HG02973 (cell line): ENCODE measurements around the gene STX16.
"Not testable (repeated sequence)": the region's sequence is repeated elsewhere in the genome, so short reads cannot be mapped to it uniquely, and the experiment has no call there.

Experiments used
- ATAC-seq: cut with Tn5 transposase; IDR thresholded peaks from one replicate; pipeline ENCODE4 v1.9.1; 2021; ENCODE audit warnings: moderate library complexity; ENCODE audit not compliant: unreplicated experiment

Gene STX16

GRCh38 chr20:58719971-58720371, 68.9 kb downstream of the STX16 start:
- no peak for ATAC-seq

DNA sequence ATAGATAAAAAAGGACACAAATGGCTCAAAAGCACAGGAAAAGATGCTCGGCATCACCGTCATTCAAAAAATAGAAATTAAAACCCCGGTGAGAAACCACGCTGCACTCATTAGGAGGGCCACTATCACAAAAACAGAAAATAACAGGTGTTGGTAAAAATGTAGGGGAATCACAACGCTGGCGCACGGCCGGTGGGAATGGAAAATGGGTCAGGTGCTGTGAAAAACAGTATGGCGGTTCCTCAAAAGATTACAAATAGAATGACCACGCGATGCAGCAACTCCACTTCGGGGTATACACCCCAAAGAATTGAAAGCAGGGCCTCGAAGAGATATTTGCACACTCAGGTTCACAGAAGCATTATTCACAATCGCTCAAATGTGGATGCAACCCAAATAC, 69.8 kb downstream of the STX16 start:
- no peak for ATAC-seq

DNA sequence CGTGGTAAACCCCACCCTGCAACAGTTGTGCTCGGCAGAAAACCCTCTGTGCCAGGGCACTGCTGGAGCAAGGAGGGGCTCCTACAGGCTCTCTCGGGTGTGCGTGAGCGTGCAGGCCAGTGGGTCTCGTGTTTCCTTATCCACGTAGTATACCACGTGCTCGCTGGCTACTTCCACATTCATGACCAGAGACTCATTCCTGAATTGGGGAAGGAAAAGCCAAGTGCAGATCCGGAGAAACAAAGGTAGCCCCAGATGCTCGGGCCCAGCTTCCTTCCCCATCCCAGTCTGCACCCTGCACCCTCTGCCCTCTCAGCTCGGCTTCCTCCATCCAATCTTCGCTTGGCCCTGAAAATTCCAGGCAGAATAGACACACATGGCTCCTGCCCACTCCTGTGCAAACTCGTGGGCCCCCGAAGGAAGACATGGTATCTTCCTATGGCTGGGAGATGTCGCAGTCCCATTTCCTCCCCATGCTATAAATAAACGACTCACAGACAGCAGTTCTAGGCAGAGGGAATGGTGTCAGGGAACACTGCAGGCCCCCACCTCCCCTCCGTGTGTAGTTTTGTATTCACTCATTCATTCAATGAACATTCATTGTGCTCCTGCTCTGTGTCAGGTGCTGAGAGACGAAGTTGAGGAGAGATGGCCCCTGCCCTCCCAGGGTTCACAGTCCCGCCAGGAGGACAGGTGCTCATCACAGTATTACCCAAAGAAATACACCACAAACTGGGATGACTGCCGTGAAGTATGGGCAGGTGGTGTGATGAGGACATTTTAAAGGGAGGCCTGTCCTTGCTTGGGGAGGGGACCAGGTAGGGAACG, 71.1 kb downstream of the STX16 start:
- no peak for ATAC-seq

DNA sequence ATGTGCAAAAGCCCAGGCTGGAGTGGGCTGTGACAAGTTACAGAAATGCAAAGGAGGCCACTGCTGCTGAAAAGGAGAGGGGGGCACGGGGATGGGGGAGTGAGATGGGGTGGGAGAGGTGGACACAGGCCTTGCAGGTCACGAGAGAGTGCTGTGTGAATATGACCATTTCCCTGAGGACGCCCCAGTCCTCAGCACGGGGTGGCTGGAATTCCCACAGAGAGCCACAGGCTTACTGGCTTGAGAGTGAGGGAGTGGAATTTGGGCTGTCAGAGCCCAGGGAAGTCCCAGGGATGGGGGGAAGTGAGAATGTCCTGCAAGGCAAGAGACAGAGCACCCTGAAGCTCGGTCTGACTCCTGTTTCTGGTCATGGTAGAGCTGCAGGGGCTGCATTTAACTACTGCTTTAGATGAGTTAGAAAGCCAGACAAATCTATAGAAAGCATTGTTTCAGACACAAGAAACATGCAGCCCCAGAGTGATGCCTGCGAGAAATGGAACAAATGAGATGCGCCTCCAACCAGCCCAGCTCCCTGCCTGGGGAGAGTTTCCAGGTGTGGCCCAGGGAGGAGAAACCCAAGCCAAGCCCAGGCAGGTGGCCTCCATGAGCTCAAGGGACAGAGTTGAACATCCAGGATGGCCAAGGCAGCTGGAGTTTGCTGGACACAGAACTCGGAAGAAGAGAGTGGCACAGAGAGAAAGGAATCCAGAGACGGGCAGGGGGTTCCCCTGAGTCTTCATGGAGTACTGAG, 72.0 kb downstream of the STX16 start:
- ATAC-seq: no peak

- no peak for ATAC-seq
Measured at GRCh38 chr20:58723628-58723984, 72.5 kb downstream of the STX16 start.

GRCh38 chr20:58726156-58726555, 75.1 kb downstream of the STX16 start:
- not testable (repeated sequence) for ATAC-seq
